Immature natural killer cell (primary cell): Measurements from ENCODE around the gene GYS2. TPM values are rescaled to one million over a fixed set of nuclear protein-coding genes. Genes with fewer than 3 reads are reported as not detected.

Source experiments
- DNase-seq, 3 donors: peaks; one replicate each; pipeline ENCODE4 v3.0.0; 2022; ENCODE audit warnings: mixed read lengths in 1 of 3
- H3K27ac Mint-ChIP-seq, 6 donors: one replicate each; pipeline ENCODE4 v1.8.0; 2020; ENCODE audit warnings: mixed read lengths in 6 of 6, mild to moderate bottlenecking in 5 of 6, inconsistent platforms in 4 of 6, moderate library complexity in 3 of 6
- H3K27me3 Mint-ChIP-seq, 3 donors: one replicate each; pipeline ENCODE4 v1.8.0; 2020 to 2021; ENCODE audit warnings: low read depth in 3 of 3, mild to moderate bottlenecking in 3 of 3, mixed read lengths in 3 of 3, moderate library complexity in 3 of 3, inconsistent platforms in 1 of 3
- H3K36me3 Mint-ChIP-seq, 3 donors: one replicate each; pipeline ENCODE4 v1.8.0; 2020; ENCODE audit warnings: mixed read lengths in 3 of 3, inconsistent platforms in 2 of 3, mild to moderate bottlenecking in 2 of 3
- H3K4me1 Mint-ChIP-seq, 2 donors: one replicate each; pipeline ENCODE4 v1.8.0; 2020; ENCODE audit warnings: inconsistent platforms in 2 of 2, mild to moderate bottlenecking in 2 of 2, mixed read lengths in 2 of 2, moderate library complexity in 1 of 2
- H3K4me3 Mint-ChIP-seq, 5 donors: one replicate each; pipeline ENCODE4 v1.8.0; 2020; ENCODE audit warnings: mild to moderate bottlenecking in 5 of 5, mixed read lengths in 5 of 5, inconsistent platforms in 3 of 5, moderate library complexity in 3 of 5
- H3K9me3 Mint-ChIP-seq, 6 donors: one replicate each; pipeline ENCODE4 v1.8.0; 2020; ENCODE audit warnings: mild to moderate bottlenecking in 6 of 6, mixed read lengths in 6 of 6, inconsistent platforms in 4 of 6, moderate library complexity in 3 of 6
- polyA plus RNA-seq, 3 donors: library from polyadenylated mRNA; unstranded; fragments of 300-500 nt; fragmentation: Illumina TruSeq; gene quantifications; one replicate each; pipeline ENCODE4 v1.2.3, GENCODE V29; 2021

Gene GYS2
- polyA plus RNA-seq, 3 donors from 2014 or later: not detected

GRCh38 chr12:21528953-21529352 lies 75.7 kb downstream of the GYS2 start:
- Mint-ChIP-seq H3K27me3 (peaks cover 6 to 35% (median 9%) of the 10 kb centered on the region in 3 donors), H3K4me1 (peaks cover 4 to 15% of the 10 kb centered on the region in 2 donors), H3K27ac (no peak overlapping the region), H3K4me3 (no peak overlapping the region), H3K36me3 (peaks cover 0 to 5% (median 0%) of the 10 kb centered on the region in 3 donors), H3K9me3 (peaks cover 0 to 2% (median 0%) of the 10 kb centered on the region in 6 donors)
- no peak for DNase-seq

- Mint-ChIP-seq H3K4me3 (peak overlapping the region; percentile 10 to 52 (median 40)), H3K27ac (no peak overlapping the region), H3K36me3 (peaks cover 0 to 5% (median 0%) of the 10 kb centered on the region in 3 donors), H3K9me3 (peaks cover 0 to 2% (median 0%) of the 10 kb centered on the region in 6 donors), H3K4me1 (peaks cover 4 to 15% of the 10 kb centered on the region in 2 donors), H3K27me3 (peaks cover 6 to 35% (median 9%) of the 10 kb centered on the region in 3 donors)
- peak; percentile 10 to 32 (median 19) for DNase-seq
Measured at GRCh38 chr12:21527451-21528180, 77.0 kb downstream of the GYS2 start.

- Mint-ChIP-seq H3K9me3 (peaks cover 0 to 2% (median 0%) of the 10 kb centered on the region in 6 donors), H3K4me1 (peaks cover 4 to 15% of the 10 kb centered on the region in 2 donors), H3K36me3 (peaks cover 0 to 5% (median 0%) of the 10 kb centered on the region in 3 donors), H3K4me3 (peak overlapping the region; percentile 12 to 76 (median 57)), H3K27me3 (peaks cover 6 to 31% (median 9%) of the 10 kb centered on the region in 3 donors), H3K27ac (no peak overlapping the region)
- no peak for DNase-seq
Measured at GRCh38 chr12:21526721-21527345, 77.8 kb downstream of the GYS2 start.

- Mint-ChIP-seq H3K27ac (no peak within 1 kb of the TSS), H3K4me1 (peaks cover 4 to 15% of the 10 kb centered on the region in 2 donors), H3K36me3 (peaks cover 0 to 5% (median 0%) of the 10 kb centered on the region in 3 donors), H3K4me3 (peak within 1 kb of the TSS; percentile 12 to 76 (median 57)), H3K9me3 (peaks cover 0 to 2% (median 0%) of the 10 kb centered on the region in 6 donors), H3K27me3 (peaks cover 6 to 31% (median 9%) of the 10 kb centered on the region in 3 donors)
- no peak for DNase-seq
Measured at GRCh38 chr12:21526053-21526452, 78.6 kb downstream of the GYS2 start, which contains the start of gene SPX. TSS of gene SPX (plus strand) at chr12:21526296. CDS start at chr12:21526473, 177 bp downstream.

- H3K36me3 Mint-ChIP-seq: peaks cover 0 to 12% (median 0%) of the 10 kb centered on the region in 3 donors
- no peak for DNase-seq
- peaks cover 3 to 8% of the 10 kb centered on the region in 2 donors for H3K4me1 Mint-ChIP-seq
- H3K4me3 Mint-ChIP-seq: no peak overlapping the region
- H3K27ac Mint-ChIP-seq: no peak overlapping the region
- H3K9me3 Mint-ChIP-seq: peaks cover 0 to 2% (median 0%) of the 10 kb centered on the region in 6 donors
- peaks cover 1 to 19% (median 6%) of the 10 kb centered on the region in 3 donors for H3K27me3 Mint-ChIP-seq
Measured at GRCh38 chr12:21523148-21523547, 81.5 kb downstream of the GYS2 start.

- peaks cover 0 to 15% (median 4%) of the 10 kb centered on the region in 3 donors for H3K36me3 Mint-ChIP-seq
- no peaks in the 10 kb centered on the region for H3K4me1 Mint-ChIP-seq
- no peak for DNase-seq
- no peak overlapping the region for H3K27ac Mint-ChIP-seq
- H3K27me3 Mint-ChIP-seq: peaks cover 1 to 14% (median 5%) of the 10 kb centered on the region in 3 donors
- no peak overlapping the region for H3K4me3 Mint-ChIP-seq
- H3K9me3 Mint-ChIP-seq: peaks cover 0 to 2% (median 0%) of the 10 kb centered on the region in 6 donors
Measured at GRCh38 chr12:21521541-21521940, 83.1 kb downstream of the GYS2 start.

- H3K36me3 Mint-ChIP-seq: peaks cover 3 to 18% (median 4%) of the 10 kb centered on the region in 3 donors
- H3K9me3 Mint-ChIP-seq: no peaks in the 10 kb centered on the region
- H3K27ac Mint-ChIP-seq: no peak overlapping the region
- no peak for DNase-seq
- peaks cover 0 to under 1% (median 0%) of the 10 kb centered on the region in 3 donors for H3K27me3 Mint-ChIP-seq
- H3K4me3 Mint-ChIP-seq: no peak overlapping the region
- H3K4me1 Mint-ChIP-seq: no peaks in the 10 kb centered on the region
Measured at GRCh38 chr12:21518451-21518850, 86.2 kb downstream of the GYS2 start.

- Mint-ChIP-seq H3K36me3 (peaks cover 7 to 25% (median 7%) of the 10 kb centered on the region in 3 donors), H3K4me1 (no peaks in the 10 kb centered on the region), H3K27me3 (peaks cover 0 to 2% (median 0%) of the 10 kb centered on the region in 3 donors), H3K4me3 (no peak overlapping the region), H3K27ac (no peak overlapping the region), H3K9me3 (no peaks in the 10 kb centered on the region)
- no peak for DNase-seq
Measured at GRCh38 chr12:21516281-21516680, 88.4 kb downstream of the GYS2 start.

- peaks cover 14 to 28% (median 23%) of the 10 kb centered on the region in 3 donors for H3K36me3 Mint-ChIP-seq
- peak in 2 of 3 donors; percentile 15 to 16 for DNase-seq
- peaks cover 0 to 2% (median 0%) of the 10 kb centered on the region in 3 donors for H3K27me3 Mint-ChIP-seq
- H3K4me3 Mint-ChIP-seq: peak overlapping the region; percentile 25 to 66 (median 31)
- H3K4me1 Mint-ChIP-seq: peaks cover 13 to 44% of the 10 kb centered on the region in 2 donors
- peak overlapping the region; percentile 78 to 88 (median 82) for H3K27ac Mint-ChIP-seq
- no peaks in the 10 kb centered on the region for H3K9me3 Mint-ChIP-seq
Measured at GRCh38 chr12:21509768-21510167, 94.9 kb downstream of the GYS2 start.

- H3K27me3 Mint-ChIP-seq: peaks cover 0 to 2% (median 0%) of the 10 kb centered on the region in 3 donors
- H3K27ac Mint-ChIP-seq: no peak overlapping the region
- H3K9me3 Mint-ChIP-seq: no peaks in the 10 kb centered on the region
- peaks cover 14 to 24% (median 20%) of the 10 kb centered on the region in 3 donors for H3K36me3 Mint-ChIP-seq
- DNase-seq: no peak
- H3K4me1 Mint-ChIP-seq: peaks cover 28 to 63% of the 10 kb centered on the region in 2 donors
- H3K4me3 Mint-ChIP-seq: no peak overlapping the region
Measured at GRCh38 chr12:21507849-21508248, 96.8 kb downstream of the GYS2 start.

- no peak for DNase-seq
- no peaks in the 10 kb centered on the region for H3K9me3 Mint-ChIP-seq
- H3K27ac Mint-ChIP-seq: no peak overlapping the region
- peaks cover 0 to 1% (median 0%) of the 10 kb centered on the region in 3 donors for H3K27me3 Mint-ChIP-seq
- H3K4me3 Mint-ChIP-seq: no peak overlapping the region
- peaks cover 37 to 71% of the 10 kb centered on the region in 2 donors for H3K4me1 Mint-ChIP-seq
- H3K36me3 Mint-ChIP-seq: peaks cover 10 to 20% (median 16%) of the 10 kb centered on the region in 3 donors
Measured at GRCh38 chr12:21505888-21506287, 98.8 kb downstream of the GYS2 start.

- no peak for DNase-seq
- peaks cover 30 to 44% of the 10 kb centered on the region in 2 donors for H3K4me1 Mint-ChIP-seq
- H3K36me3 Mint-ChIP-seq: peaks cover 1 to 4% (median 1%) of the 10 kb centered on the region in 3 donors
- H3K27ac Mint-ChIP-seq: peak overlapping the region in 1 of 6 donors; percentile 42
- H3K27me3 Mint-ChIP-seq: peaks cover 0 to 1% (median 0%) of the 10 kb centered on the region in 3 donors
- no peak overlapping the region for H3K4me3 Mint-ChIP-seq
- H3K9me3 Mint-ChIP-seq: no peaks in the 10 kb centered on the region
Measured at GRCh38 chr12:21502872-21503271, 101.8 kb downstream of the GYS2 start.

GRCh38 chr12:21502164-21502496 lies 102.5 kb downstream of the GYS2 start:
- H3K9me3 Mint-ChIP-seq: no peaks in the 10 kb centered on the region
- peaks cover 30 to 44% of the 10 kb centered on the region in 2 donors for H3K4me1 Mint-ChIP-seq
- H3K4me3 Mint-ChIP-seq: no peak overlapping the region
- H3K27me3 Mint-ChIP-seq: peaks cover 0 to 1% (median 0%) of the 10 kb centered on the region in 3 donors
- peaks cover 0 to 8% (median 7%) of the 10 kb centered on the region in 3 donors for H3K36me3 Mint-ChIP-seq
- DNase-seq: no peak
- no peak overlapping the region for H3K27ac Mint-ChIP-seq
